NB4 (cell line): ENCODE measurements around the gene CCDC187.

Experiments used
- MAX ChIP-seq: IDR thresholded peaks from 2 replicates; pipeline ENCODE4 v1.6.1; 2011; ENCODE audit warnings: low read depth, low read length
- POLR2A ChIP-seq: IDR thresholded peaks from 2 replicates; pipeline ENCODE4 v1.6.1; 2011; ENCODE audit warnings: mild to moderate bottlenecking; ENCODE audit not compliant: insufficient read length; ENCODE audit errors: extremely low read depth
- TF ChIP-seq, protein P1 (sequence below): IDR thresholded peaks from one replicate; pipeline ENCODE4 v1.5.1; 2012; ENCODE audit warnings: low read depth, low read length

DNA sequence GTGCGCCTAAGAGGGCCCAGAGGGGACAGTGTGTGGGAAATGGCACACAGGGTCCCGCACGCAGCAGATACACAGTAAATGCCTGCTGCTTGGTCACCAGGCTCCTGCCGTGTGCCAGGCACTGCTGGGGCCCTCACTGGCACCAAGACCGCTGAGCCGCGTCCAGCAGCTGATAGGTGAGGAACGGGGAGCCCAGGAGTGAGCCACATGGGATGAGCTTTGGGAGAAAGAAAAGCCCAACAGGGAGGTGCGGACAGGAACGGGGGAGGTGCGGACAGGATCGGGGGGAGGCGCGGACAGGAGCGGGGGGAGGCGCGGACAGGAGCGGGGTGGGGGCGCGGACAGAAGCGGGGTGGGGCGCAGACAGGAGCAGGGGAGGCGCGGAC lies 40.0 kb upstream of the CCDC187 start:
- TF ChIP-seq, protein P1, sequence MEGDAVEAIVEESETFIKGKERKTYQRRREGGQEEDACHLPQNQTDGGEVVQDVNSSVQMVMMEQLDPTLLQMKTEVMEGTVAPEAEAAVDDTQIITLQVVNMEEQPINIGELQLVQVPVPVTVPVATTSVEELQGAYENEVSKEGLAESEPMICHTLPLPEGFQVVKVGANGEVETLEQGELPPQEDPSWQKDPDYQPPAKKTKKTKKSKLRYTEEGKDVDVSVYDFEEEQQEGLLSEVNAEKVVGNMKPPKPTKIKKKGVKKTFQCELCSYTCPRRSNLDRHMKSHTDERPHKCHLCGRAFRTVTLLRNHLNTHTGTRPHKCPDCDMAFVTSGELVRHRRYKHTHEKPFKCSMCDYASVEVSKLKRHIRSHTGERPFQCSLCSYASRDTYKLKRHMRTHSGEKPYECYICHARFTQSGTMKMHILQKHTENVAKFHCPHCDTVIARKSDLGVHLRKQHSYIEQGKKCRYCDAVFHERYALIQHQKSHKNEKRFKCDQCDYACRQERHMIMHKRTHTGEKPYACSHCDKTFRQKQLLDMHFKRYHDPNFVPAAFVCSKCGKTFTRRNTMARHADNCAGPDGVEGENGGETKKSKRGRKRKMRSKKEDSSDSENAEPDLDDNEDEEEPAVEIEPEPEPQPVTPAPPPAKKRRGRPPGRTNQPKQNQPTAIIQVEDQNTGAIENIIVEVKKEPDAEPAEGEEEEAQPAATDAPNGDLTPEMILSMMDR, result no peak
- TF ChIP-seq POLR2A, result no peak
- TF ChIP-seq MAX, result no peak
